NOMO-1 (cell line): Measurements from ENCODE around the gene OPRL1.

Experiments used
- DNase-seq, 2 experiments: peaks; one replicate each; lab custom pipeline; 2025; ENCODE audit not compliant: unreplicated experiment in 2 of 2; lab: John Stamatoyannopoulos, UW

Gene OPRL1

DNA sequence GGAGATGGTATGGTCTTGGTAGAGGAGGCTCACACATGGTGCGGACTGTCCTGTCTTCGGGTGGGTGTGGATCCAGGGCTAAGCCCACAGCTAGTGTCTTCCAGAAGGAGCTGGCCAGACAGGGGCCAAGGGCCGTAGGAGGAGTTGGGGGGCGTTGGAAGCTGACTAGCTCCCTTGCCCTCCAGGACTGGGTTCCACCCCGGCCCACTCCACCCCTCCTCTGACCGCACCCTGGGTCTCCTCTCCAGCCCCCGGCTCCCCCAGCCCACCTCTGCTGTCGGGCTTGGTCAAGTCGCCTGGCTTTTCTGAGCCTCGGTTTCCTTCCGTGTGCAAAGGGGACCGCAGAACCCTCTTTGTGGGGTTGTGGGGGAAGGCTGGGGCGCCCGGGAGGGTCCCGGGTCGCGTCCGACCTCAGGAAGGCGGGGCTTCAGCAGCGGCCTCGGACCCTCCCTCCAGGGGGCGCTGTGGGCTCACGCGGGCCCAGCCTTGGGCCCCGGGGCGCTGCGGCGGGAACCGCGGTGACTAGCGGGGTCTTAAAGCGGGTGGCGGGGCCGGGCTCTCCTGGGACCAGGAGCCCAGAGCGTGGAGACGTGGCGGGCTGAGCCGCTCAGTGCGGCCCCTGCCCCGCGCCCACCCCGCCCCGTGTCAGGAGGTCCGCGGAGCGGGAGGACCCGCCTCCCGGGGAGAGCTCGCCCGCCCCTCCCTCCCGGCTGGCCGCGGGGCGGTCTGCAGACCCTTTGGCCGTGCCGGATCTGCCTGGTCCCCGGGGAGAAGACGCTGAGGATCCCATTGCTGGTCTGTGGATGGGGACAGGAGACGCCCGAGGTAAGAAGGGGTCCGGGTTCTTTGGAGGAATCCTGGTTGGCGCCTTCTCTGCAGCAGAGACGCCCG lies 22.1 kb downstream of the OPRL1 start:
- peak; percentile 22 to 38 for DNase-seq

DNA sequence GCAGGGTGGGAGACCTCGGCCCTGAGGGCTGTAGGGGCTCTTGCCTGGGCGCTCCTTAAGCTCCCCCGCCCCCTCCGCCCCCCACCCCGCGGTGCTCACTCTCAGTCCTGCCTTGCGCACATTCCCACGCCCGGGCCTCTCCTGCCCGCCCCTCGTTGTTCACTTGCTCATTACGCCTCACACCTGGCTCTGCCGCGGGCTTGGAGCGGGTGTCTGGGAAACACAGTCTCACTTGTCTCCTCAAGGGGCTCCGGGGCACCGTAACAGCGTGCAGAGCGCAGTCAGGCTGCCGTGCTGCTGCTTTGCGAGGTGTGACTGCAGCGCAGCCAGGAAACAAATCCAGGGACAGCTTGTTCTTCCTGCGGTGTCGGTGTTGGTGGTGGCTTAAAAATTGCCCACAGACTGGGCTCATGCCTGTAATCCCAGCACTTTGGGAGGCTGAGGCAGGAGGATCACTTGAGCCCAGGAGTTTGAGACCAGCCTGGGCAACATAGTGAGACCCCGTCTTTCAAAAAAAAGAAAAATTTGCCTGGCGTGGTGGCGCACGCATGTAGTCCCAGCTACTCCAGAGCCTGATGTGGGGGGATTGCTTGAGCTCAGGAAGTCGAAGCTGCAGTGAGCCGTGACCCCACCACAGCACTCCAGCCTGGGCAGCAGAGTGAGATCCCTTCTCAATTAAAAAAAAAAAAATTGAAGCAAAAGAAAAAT lies 22.9 kb downstream of the OPRL1 start:
- no peak for DNase-seq

DNA sequence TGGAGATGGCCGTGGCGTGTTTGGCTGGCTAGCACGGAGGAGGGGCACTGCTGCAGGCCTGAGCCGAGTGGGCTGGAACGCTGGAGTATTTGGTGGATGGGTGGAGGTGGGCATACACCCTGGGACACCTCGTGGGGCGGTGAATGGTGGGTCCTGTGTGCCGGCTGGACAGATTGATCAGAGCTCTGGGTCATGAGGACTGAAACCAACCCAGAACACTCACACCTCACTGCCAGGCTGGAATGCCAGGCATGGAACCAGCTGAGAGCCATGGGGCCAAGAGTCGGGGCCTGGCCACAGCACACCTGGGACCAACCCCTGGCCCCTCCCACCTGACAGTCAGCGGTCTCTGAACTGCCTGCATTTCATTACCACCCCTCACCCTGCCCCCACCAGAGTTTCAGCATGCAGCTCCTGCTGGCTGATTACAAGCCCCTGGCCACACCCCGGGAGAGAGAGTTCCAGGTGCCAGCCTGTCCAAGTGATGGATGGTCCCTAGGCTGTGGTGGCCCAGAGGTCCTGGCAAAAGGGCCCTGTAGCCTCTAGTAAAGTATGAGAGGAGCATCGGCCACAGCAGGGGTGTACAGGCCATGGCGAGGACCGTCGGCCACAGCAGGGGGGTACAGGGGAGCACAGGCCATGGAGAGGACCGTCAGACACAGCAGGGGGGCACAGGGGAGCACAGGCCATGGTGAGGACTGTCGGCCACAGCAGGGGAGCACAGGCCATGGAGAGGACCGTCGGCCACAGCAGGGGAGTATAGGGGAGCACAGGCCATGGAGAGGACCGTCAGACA lies 24.2 kb downstream of the OPRL1 start:
- DNase-seq = no peak

DNA sequence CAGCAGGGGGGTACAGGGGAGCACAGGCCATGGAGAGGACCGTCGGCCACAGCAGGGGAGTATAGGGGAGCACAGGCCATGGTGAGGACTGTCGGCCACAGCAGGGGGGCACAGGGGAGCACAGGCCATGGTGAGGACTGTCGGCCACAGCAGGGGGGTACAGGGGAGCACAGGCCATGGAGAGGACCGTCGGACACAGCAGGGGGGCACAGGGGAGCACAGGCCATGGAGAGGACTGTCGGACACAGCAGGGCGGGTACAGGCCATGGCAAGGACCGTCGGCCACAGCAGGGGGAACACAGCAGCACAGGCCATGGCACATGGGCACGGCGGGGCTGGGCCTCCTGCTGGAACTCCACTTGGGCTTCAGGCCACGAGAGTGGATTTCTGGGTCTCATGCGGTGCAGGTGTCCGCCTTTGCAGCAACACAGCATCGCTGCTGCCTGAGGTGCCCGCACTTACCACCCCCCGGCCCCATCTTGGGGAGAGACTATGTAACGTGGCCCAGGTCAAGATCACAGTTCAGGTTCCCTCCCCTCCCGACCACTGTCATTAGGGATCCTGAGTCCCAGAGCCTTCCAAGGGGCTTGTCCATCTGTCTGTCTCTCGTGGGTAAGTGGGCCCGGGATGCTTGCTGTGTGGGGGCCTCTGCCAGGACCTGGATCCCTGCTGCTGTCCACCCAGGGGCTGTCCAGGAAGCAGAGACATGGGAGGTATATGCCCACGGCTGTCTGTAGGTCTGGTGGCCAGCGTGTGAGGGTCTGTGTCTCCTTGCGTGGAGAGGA lies 25.0 kb downstream of the OPRL1 start:
- DNase-seq = no peak

DNA sequence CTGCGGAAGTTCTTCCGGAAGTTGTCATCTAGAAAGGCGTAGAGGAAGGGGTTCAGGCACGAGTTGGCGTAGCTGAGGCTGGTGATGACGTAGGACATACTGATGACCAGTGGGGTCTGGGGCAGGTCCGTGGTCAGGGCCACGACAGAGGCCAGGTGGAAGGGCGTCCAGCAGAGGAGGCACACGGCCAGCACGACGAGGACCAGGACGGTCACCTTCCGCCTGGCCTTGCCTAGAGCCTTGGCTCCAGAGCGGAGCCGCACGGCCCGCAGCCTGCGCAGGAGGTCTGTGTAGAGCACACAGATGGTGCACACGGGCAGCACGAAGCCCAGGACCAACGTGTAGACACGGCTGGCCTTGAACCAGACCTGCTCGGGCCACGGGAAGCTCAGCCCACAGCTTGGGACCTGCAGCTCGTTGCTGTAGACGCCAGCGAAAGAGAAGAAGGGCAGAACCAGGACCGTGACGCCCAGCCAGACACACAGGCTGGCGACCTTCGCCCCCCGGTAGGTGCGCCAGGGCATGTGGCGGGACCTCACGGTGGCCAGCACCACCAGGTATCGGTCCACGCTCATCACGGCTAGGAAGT lies 26.1 kb downstream of the OPRL1 start:
- no peak for DNase-seq

DNA sequence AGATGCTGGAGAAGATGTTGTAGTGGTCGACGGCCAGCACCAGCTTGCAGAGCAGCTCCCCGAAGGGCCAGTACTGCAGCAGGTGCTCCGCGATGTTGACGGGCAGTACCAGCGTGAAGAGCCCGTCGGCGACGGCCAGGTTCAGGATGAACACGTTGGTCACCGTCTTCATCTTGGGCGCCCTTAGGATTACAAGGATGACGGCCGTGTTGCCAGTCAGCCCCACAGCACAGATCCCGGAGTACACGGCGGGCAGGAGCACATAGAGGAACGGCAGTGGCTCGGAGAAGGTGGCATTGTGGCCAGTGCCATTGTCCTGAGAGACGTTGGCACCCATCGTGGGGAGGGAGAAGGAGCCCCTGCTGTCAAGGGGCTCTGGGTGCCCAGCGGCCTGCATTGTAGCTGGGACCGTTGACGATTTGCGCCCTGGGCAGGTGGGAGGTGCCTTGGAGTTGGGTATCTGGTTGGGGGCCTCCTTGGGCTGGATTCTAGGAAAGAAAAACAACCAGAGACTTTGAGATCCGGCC lies 26.6 kb downstream of the OPRL1 start:
- no peak for DNase-seq

DNA sequence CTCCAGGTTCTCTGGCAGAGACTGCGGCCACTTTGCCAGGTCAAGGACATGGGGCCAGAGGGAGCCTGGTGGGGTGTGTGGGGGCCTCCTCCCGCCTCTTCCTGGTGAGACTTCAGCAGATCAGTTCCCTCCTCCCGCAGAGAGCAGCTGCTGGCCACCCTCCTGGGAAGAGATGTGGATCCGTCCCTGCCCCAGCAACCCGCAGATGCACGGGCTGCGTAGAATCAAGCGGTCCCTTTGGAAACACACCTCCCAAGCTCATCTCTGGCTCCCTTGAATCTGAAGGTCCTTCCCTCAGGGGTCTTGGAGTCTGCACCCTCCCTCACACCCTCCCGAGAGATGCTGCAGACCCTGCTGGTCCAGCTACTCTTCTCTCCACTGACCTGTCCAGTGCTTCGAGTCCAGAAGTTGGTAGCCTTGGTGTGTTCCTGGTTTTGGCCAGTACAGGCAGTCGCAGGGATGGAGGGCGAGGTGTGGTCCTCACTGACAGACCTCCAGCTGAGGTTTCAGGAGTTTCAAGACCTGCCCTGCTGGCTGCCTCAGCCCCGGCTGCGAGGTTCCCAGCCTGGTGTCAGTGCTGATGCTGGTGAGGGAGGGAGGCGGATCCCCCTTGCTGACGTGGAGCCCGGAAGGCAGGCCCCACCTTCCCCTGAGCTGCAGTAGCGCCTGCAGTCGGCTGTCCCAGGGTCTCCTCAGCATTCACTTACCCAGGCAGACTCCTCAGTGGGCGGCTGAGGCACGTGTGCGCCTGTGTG lies 27.3 kb downstream of the OPRL1 start, which contains the start of gene NPBWR2:
Gene NPBWR2 (minus strand): TSS at position 585 of the 755 bp plus-strand sequence. CDS start 734 bp downstream, outside the sequence.
- peak in 1 of 2 experiments; percentile 24 for DNase-seq

DNA sequence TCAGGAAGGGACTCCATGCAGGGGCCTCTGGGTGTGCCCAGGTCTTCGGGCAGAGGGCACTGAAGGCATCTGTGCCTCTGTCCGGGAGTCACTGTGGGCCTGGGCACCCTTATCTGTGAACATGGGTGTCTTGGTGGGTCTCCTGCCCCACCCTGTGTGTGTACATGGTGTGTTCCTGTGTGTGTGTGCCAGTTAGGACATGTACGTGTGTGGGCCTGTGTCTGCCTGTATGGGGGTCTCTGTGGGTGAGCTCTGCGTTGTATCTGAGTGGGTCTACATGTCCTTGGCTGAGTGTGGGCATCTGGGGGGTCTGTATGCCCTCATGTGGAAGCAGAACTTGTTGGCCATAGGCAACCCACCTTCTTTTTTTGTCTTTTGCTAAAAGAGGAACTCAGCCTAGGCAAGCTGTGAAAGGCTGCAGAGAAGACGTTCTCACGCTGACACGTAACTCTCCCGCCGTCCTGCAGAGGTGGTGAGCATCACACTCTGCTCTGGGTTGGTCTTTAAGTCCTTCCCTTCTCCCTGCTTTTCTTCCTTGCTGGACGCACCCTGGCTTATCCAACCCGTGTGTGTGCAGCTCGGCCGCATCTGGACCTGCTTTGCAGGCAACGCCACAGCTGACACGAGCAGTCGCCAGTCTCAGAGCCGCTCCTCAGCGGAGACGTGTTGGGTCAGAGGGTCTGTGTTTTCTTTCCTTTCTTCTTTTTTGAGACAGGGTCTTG lies 28.0 kb downstream of the OPRL1 start:
- peak; percentile 76 to 77 for DNase-seq

DNA sequence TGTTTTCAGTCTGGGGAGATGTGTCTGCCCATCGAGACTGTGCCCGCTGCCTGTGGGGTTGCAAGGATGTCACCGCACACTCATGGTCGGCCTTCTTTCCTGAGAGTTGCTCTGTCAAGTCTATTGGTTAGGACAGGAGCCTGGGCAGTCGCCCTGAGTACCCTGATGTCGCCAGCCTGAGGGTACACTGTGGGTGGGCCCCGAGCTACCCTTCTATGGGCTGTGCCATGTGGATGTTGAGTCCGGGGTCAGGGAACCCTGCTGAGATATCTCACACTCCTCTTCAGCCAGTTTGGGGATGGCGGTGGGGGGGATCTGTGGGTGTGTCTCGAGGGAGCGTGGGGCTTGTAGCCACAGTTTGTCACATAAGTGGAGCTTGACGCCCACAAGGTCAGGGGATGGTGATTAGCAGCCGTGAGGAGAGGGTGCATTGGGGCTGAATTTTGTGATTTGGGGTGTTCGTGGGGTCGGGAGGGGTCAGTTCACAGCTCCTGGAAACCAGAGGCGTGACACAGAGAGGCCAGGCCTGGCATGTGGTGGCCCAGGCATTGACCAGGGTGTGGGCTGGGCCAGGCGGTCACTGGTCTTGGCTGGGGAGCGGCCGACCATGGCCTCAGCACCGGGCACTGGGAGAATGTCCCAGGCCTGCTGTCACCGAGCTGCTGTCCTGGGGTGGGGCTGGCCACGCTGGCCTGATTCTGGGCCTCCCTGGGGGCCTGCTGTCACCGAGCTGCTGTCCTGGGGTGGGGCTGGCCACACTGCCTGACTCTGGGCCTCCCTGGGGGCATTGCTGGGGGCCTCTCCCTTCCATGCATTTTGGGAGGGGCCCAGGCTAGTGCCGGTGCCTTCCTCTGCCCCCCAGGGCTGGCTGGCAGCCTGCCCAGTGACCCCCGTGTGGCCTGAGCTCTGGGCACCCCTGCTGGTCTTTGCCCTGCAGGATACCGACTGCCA lies 29.1 kb downstream of the OPRL1 start:
- no peak for DNase-seq

DNA sequence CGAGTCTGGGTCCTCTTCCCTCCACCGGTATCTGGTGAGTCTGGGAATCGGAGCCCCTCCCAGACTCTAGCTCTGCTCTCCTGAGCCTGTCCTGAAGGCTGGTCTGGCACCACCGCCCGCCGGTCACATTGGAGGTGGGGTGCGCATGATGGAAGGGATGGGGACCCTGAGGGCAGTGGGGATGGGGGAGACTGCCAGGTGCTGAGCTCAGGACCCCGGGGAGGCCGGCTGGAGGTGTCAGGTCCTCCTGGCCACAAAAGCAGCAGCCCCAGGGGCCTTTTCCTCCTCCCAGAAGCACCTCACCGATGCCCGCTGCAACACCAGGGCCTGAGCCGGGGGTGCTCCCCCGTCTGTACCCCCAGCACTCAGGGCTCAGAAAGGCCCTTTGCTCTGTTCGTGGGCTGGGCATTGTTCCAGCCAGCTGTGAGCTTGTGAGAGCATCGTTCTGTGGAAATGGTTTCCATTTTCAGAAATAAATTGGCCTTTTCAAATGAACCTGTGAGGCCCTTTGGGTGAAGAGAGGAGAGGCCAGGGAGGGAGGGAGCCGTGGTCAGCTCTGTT lies 30.0 kb downstream of the OPRL1 start:
- DNase-seq = no peak

DNA sequence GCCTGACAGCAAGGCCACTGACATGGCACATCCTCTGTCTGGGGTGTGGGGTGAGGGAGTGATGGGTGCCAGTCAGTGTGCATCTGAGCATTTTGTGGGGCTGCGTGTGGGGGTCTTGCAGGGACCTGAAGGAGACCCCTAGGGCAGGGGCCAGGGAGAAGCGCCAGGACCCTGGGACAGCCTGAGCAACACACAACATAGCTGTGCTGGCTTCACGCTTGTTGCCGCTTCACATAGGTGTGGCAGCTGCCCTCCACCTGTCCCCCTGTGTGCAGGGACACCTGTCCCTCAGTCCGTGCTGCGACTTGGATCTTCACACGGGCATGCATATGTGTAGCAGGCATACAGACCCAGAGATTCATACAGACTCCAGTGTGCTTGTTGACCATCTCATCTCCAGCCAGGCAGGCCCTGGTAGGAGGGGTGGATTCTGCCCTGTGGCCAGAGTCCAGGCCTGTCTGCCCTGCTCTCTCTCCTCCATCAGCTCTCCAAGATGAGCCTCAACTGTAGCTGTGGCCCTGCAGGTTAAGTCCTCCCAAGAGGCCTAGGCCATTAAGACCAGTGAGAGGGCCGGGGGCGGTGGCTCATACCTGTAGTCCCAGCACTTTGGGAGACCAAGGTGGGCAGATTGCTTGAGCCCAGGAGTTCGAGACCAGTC lies 30.7 kb downstream of the OPRL1 start:
- DNase-seq = no peak

DNA sequence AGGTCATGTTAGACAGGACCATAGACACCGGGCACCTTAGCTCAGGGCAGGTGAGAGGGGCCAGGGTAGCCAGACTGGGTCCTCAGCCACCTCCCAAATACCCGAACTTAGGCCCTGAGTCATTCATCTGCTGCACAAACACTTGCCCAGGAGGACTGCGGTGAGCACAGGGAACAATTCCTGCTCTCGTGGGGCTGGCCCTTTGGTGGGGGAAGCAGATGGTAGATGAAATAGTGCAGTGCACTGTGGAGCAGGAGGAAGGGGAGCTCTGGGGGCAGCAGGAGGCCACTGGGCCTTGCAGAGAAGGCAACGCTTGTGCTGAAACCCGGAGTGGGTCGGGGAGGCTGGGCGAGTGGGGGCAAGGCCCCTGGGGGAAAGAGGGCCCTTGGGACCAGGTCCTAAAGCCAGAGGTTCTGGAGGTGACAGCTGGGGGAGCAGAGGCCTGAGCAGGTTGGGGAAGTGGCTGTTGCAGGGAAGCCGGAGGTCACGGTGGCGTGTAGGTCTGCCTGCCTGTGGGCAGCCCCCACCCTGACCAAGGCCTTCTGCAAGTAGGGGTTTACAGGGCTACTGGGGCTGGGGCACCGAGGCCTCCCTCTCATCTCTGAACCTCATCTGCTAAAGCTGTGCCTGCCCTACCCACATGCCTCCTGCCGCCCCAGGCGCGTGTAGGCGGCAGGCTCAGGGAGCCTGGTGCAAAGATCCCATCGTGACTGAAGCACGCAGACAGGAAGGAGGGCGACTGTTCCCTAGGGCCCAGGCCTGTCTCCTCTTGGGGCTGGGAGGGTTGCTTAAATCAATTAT lies 32.2 kb downstream of the OPRL1 start:
- no peak for DNase-seq

DNA sequence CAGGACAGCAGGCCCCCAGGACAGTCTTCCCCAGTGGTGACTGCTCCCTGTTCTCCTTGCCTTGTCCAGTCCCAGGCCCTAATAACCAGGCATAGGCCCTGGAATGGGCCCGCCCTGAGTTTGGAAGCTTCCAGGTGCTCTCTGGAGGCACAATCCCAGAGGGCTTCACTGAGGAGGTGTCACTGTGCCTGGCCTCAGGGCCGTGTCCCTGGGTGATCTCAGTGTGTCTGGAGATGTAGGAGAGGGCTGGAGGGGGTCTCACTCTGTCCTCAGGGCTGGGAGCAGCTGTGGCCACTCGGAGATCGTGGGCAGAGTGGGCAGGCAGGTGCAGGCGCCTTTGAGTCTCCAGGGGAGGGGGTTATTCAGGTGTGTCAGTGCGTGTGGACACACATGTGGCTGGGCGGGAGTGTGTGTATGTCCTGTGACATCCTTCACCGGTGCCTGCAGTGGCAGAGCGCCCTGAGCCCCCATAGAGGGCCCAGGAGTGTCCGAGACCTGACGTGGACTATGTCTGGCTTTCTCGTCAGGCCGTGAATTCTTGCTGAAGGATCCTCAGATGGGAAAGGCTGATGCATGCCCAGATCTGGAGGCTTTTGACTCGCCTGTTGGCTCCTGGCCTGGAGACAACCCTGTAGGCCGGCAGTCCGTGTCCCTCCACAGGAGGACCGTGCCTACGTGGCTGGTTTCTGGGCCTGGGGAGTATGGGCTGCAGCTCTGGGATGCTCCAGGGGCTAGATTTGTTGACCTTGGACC lies 33.0 kb downstream of the OPRL1 start:
- DNase-seq = no peak

DNA sequence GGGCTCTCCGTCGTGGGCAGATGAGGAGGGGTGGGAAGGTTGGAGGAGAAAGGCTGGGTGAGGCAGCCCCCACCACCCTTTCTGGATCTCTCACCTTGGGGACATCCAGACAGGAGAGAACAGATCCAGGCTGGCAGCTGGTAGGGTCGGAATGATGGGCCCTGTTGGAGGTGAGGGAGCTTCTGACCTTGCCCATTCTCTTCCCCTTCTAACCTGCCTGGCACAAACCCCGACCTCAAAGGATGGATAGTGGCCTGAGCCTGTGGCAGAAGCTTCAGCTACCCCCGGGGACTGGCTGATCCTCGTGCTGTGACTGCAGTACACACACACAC lies 33.5 kb downstream of the OPRL1 start:
- no peak for DNase-seq

DNA sequence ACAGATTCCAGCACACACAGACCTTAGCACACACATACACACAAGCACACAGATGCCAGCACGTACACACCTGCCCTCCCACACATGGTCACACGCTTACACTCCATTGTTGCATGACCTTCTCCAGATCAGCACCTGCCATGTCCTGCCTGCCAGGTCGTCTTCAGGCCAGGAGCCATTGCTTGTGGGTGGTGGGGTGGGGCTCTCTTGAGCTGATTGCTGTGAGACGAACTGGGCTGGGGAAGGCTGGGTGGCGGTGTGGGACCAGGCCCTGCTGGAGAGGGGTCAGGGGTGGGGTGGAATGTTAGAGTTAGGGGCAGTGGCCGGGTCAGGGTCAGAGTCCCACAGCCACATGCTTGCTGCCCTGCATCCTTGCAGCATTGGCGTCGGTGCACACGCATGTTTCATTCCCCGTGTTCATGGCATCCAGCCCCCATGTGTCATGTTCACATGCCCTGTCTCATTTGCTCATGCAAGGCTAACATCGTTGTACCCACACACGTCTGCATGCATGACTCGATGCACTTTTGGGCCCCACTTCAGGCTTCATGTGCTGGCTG lies 34.0 kb downstream of the OPRL1 start:
- DNase-seq = no peak
